ENCODE measurements around the gene CHIT1.

Gene CHIT1

DNA sequence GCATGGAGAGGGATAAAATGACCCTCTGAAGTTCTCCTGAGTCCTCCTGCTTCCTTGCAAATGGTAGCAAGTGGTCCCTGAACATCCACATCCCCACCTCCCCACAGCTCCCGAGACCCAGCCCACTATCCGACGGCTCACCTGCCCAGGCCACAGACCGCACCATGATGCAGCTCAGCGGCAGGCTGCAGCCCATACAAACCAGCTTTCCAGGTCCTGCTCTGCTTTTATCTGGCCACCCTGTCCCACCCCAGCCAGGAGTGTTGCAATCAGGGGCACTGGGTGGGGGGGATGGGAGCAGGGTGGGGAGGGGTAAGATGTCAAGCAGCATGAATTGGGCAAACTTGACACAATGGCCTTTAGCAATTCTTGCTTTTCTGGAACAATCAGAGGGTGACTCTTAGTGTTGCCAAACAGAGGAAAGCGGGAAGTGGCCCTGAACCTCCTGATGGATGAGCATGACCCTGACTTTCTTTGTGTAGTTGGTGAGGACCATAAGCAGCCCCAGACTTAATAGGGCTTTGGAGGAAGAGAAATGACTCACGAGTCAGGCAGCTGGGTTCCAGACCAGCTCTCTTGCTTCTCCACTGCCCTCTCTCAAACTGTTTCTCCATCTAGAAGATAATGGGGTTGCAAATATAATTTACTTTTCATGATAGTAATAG lies at the start of gene CHIT1:
TSS of gene CHIT1 (minus strand) at position 203 of the 665 bp plus-strand sequence. CDS start at position 166, 37 bp downstream.
- no peak for ATAC-seq (replicated peaks)
- Mint-ChIP-seq H3K27ac (no peak within 1 kb of the TSS), H3K36me3 (peaks cover 5% of the 10 kb centered on the region in 2 donors), H3K4me3 (no peak within 1 kb of the TSS), H3K4me1 (no peaks in the 10 kb centered on the region), H3K27me3 (peaks cover 24 to 49% of the 10 kb centered on the region in 2 donors), H3K9me3 (peaks cover 5 to 12% of the 10 kb centered on the region in 2 donors)
- no peak for DNase-seq

GRCh38 chr1:203278885-203279406 lies 49.5 kb upstream of the CHIT1 start:
- DNase-seq (no peak), ATAC-seq (replicated peaks) (no peak)
- Mint-ChIP-seq H3K27me3 (no peaks in the 10 kb centered on the region), H3K9me3 (no peaks in the 10 kb centered on the region), H3K4me3 (peak overlapping the region; percentile 46 to 47), H3K36me3 (peaks cover 0 to 4% of the 10 kb centered on the region in 2 donors), H3K27ac (no peak overlapping the region), H3K4me1 (peaks cover 61 to 86% of the 10 kb centered on the region in 2 donors)

DNA sequence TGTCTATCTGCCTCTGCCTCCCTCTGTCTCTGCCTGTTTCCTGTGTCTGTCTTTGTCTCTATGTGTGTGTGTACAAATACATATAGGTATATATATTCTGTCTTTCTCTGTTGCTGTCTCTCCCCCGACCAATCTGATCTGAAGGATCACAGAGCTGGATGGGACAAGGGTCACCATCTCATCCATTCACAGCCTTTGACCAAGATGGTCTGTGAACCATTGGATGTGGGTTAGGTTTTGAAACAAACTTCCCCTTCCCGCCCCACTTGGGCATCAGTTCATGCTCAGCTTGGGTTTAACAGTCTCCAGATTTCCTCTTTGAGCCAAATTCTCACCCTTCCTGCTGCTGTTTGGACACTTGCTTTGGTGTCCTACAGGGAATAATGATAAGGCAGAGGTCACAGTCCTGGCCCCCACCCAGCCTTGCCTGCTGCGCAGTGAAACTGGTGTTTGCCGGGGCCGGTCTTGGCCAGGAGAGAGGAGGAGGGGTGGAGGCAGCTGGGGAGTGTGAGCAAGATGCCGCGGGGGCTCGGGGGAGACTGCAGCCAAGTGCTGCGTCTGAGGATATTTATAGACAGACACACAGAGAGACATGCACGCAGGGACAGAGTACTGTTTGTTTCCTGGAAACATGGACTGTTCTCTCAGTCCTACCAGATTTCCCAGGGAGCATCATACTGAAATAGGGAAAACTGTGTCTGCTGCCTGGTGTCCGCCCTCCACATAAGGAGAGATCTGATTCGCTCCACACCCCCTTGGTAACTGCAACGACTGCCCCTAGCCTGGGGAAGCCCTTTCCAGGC lies 48.8 kb upstream of the CHIT1 start:
- peak overlapping the region; percentile 90 for H3K27ac Mint-ChIP-seq
- no peaks in the 10 kb centered on the region for H3K9me3 Mint-ChIP-seq
- ATAC-seq (replicated peaks) (peak; percentile 12 to 21), DNase-seq (no peak)
- peaks cover 0 to 4% of the 10 kb centered on the region in 2 donors for H3K36me3 Mint-ChIP-seq
- H3K4me1 Mint-ChIP-seq: peaks cover 63 to 86% of the 10 kb centered on the region in 2 donors
- no peaks in the 10 kb centered on the region for H3K27me3 Mint-ChIP-seq
- peak overlapping the region; percentile 46 for H3K4me3 Mint-ChIP-seq

DNA sequence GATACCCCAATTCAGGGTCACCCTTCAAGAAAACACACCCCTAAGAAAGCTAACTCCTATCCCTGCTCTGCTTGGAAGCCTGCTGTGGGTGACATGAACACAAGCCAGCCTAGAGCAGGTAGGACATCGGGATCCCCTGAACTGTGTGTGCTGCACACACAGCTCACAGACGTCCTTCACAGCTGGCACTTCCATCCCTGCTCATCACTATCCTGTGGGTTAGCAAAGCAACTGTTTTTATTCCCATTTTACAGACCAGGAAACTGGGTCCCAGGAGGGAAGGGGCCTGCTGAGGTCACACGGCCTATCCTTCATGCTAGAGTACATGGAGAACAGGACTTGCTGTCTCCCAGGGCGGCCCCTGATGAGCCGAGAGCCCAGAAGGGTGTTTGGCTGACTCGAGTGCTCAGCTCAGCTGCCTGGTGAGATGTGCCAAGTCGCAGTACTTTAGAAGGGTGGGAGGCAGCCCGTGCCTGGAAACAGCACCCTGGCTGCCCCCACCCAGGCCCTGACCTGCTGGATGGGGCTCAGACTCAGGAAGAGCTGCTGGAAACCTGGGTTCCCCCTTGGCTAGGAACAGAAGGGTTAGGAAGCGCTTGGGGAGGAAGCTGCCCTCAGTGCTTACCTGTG lies 47.6 kb upstream of the CHIT1 start:
- Mint-ChIP-seq H3K4me3 (peak overlapping the region in 1 of 2 donors; percentile 20), H3K36me3 (no peaks in the 10 kb centered on the region)

DNA sequence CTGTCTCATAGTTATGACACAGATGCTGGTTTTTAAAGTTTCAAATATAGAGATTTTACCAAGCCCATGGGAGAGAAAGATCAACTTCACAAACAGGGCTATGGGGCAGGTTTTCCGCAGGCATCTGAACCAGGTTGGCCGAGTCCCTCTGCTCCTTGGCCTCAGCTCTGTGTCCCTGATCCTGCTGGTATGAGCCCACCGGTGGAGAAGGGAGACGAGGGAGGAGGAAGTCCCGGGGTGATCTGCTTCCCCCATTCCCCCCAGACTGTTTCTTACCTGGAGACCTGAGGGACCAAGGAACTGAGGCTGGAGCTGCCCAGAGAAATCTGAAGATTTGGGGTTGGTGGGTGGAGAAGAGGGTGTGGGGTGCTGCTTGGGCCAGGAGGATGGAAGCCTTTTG lies 46.9 kb upstream of the CHIT1 start:
- H3K27ac Mint-ChIP-seq: peak overlapping the region; percentile 62
- peaks cover 54 to 85% of the 10 kb centered on the region in 2 donors for H3K4me1 Mint-ChIP-seq
- H3K4me3 Mint-ChIP-seq: no peak overlapping the region
- no peaks in the 10 kb centered on the region for H3K9me3 Mint-ChIP-seq
- H3K36me3 Mint-ChIP-seq: no peaks in the 10 kb centered on the region
- no peaks in the 10 kb centered on the region for H3K27me3 Mint-ChIP-seq
- DNase-seq (no peak), ATAC-seq (replicated peaks) (no peak)

More for the DNA sequence above, 47.6 kb upstream of the CHIT1 start:
- ATAC-seq (replicated peaks) (no peak), DNase-seq (no peak)
- Mint-ChIP-seq H3K27ac (peak overlapping the region; percentile 90), H3K27me3 (no peaks in the 10 kb centered on the region), H3K9me3 (no peaks in the 10 kb centered on the region), H3K4me1 (peaks cover 53 to 83% of the 10 kb centered on the region in 2 donors)

GRCh38 chr1:203275656-203276272 lies 46.3 kb upstream of the CHIT1 start:
- no peaks in the 10 kb centered on the region for H3K27me3 Mint-ChIP-seq
- H3K36me3 Mint-ChIP-seq: no peaks in the 10 kb centered on the region
- ATAC-seq (replicated peaks): no peak
- H3K4me1 Mint-ChIP-seq: peaks cover 54 to 91% of the 10 kb centered on the region in 2 donors
- peak overlapping the region in 1 of 2 donors; percentile 92 for H3K4me3 Mint-ChIP-seq
- H3K27ac Mint-ChIP-seq: peak overlapping the region; percentile 96
- no peak for DNase-seq
- no peaks in the 10 kb centered on the region for H3K9me3 Mint-ChIP-seq

DNA sequence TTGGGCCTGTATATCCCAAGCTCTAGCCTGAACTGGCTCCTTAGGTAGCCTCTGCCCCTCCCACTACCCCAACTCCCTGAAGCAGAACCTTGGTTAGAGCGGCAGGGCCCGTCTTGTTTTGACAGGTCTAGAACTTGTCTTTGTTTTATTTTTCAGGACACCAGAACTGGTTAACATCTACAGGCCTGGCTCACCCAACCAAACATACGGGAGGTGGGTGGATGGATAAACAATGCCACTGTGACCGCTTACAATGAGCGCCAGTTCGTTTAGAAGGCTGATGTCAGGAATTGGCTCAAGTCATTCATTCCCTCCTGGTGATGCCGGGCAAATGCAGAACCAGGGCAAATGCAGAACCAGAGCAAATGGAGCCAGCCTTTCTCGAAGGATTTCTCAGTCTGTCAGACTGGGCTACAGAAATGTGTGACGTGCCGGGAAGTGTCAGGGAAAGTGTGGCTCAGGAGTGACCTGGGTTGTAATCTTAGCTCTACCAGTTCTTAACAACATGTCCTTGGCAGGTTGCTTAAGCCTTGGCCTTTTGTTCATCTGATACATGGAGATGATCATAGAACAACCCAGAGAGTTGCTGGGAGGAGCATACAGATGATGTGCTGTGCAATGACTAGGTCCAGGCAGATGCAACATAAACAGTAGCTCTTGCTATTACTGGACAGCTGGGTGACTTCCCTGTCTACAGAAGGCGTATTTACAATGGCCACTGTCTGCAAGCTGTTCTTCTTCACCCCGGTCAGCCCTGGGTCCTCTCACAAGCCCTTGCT lies 45.3 kb upstream of the CHIT1 start:
- peak overlapping the region; percentile 96 for H3K27ac Mint-ChIP-seq

DNA sequence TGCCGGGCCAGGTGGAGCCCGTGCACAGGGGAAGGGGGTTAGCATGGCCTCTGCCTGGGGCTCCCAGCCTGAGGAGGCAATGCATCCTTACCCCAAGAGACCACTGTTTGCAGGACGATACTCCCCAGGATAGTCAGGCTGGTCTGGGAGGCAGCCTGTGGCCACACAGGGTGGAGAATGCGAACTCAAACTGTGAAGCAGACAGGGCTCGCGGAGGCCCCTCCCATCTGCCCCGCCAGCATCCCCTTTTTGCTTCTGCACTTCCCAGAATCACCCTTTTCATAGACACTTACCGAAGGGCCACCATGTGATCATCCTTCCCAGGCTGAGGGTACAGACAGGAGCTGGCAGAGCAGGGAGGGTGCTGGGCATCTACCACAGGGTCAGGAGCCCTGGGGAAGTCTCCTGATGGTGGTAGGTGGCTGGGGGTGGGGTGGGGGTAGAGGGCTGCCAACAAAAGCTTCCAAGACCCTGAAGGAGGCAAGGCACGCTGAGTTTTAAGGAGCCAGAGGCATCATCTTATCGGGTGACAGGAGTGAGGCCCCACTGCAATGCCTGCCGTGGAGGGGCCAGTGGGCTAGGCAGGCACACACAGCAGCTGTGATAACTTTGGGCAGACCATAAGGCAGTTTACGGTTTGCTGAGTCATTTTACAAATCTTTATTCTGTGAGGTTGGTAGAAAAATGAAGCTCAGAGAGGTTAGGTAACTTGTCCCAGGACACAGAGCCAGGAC lies 44.6 kb upstream of the CHIT1 start:
- Mint-ChIP-seq H3K9me3 (no peaks in the 10 kb centered on the region), H3K4me3 (peak overlapping the region; percentile 90 to 92), H3K27me3 (no peaks in the 10 kb centered on the region), H3K4me1 (peaks cover 50 to 83% of the 10 kb centered on the region in 2 donors), H3K27ac (peak overlapping the region; percentile 96), H3K36me3 (no peaks in the 10 kb centered on the region)
- ATAC-seq (replicated peaks) (peak; percentile 38 to 49), DNase-seq (no peak)

More for the DNA sequence above, 45.3 kb upstream of the CHIT1 start:
- DNase-seq (no peak), ATAC-seq (replicated peaks) (peak; percentile 18 to 30)
- H3K36me3 Mint-ChIP-seq: no peaks in the 10 kb centered on the region
- H3K9me3 Mint-ChIP-seq: no peaks in the 10 kb centered on the region
- H3K27me3 Mint-ChIP-seq: no peaks in the 10 kb centered on the region
- H3K4me1 Mint-ChIP-seq: peaks cover 52 to 87% of the 10 kb centered on the region in 2 donors
- peak overlapping the region; percentile 90 to 92 for H3K4me3 Mint-ChIP-seq

DNA sequence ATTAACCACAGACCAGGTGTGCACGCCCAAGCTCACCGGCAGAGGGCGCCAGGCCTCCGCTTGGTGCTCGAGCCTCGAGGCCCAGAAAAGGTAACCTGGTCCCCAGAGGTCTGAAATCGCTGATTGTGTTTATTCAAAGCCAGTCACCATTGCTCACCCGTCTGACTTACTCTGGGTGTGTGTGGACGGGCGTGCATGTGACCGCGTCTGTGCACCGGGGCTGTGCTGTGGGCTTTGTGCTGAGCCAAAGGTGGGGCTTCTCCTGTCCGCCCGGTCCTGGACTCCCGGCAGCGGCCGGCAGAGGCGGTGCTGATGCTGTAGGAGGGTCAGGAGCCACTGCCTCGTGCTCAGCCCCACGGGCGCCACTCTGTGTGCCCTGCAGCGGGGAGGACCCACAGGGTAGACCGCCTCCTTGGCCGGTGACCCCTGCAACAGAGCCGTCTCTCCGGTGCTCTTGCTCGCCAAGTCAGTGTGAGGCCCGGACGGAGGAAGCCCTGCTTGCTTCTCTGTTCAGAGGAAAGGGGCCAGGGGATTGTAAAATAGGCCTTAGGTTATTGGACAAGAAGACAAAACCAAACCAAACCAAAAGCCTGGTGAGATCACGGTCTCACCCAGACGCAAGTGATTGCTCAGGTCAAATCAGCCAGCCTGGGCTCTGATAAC lies 43.9 kb upstream of the CHIT1 start:
- peak; percentile 88 for DNase-seq
- peak; percentile 75 to 77 for ATAC-seq (replicated peaks)
- Mint-ChIP-seq H3K36me3 (no peaks in the 10 kb centered on the region), H3K4me3 (peak overlapping the region; percentile 90 to 92), H3K27me3 (no peaks in the 10 kb centered on the region), H3K27ac (peak overlapping the region; percentile 96), H3K4me1 (peaks cover 44 to 76% of the 10 kb centered on the region in 2 donors), H3K9me3 (no peaks in the 10 kb centered on the region)

DNA sequence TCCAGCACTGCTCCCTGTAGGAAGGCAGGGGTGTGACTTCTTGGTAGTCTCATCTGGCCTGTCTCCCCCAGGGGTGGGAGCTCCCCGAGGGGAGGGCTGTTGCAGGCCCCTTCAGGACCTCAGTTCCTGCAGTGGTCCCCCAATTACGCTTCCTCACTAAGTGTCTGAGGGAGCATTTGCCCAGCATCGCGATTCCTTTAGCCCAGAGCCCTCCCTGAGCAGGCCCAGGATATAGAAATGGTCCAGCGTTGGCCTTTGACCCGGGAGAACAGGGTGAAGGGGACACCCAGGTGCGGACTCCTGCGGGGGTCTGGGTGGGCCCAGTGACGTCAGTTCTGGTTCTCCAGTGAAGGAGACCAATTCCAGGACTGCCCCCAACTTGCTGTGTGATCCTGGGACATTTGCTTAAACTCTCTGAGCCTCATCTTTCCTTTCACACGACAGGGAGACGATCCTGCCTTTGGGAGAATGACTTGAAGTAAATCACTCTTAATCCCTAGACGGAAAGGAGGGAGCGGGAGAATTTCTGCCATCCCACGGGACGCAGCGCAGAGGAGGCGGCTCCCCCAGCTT lies 43.2 kb upstream of the CHIT1 start:
- Mint-ChIP-seq H3K4me1 (peaks cover 41 to 74% of the 10 kb centered on the region in 2 donors), H3K4me3 (peak overlapping the region; percentile 90 to 92), H3K27ac (peak overlapping the region; percentile 96), H3K9me3 (no peaks in the 10 kb centered on the region), H3K36me3 (no peaks in the 10 kb centered on the region), H3K27me3 (no peaks in the 10 kb centered on the region)
- ATAC-seq (replicated peaks): no peak
- DNase-seq: no peak

GRCh38 chr1:203271962-203272632 lies 42.6 kb upstream of the CHIT1 start:
- ATAC-seq (replicated peaks) (no peak), DNase-seq (no peak)
- no peak overlapping the region for H3K27ac Mint-ChIP-seq
- H3K27me3 Mint-ChIP-seq: no peaks in the 10 kb centered on the region
- H3K4me3 Mint-ChIP-seq: peak overlapping the region in 1 of 2 donors; percentile 92
- H3K9me3 Mint-ChIP-seq: no peaks in the 10 kb centered on the region
- peaks cover 39 to 74% of the 10 kb centered on the region in 2 donors for H3K4me1 Mint-ChIP-seq
- no peaks in the 10 kb centered on the region for H3K36me3 Mint-ChIP-seq

Measured in stimulated activated naive B cell treated with anti-CD40 and anti-IgM and Interleukin-4, amounts not matched to agents 10 μg/mL and 1 μg/mL and 100 μg/mL, for 72 hours (primary cell).